Measurements from ENCODE around the gene AGO1. TPM values are rescaled to one million over a fixed set of nuclear protein-coding genes. Genes with fewer than 3 reads are reported as not detected.

Gene AGO1
- total and polyA plus RNA-seq, 2 donors (not counting 1 experiment from before 2014, with no cell fraction given) = 10.1 to 41.3 TPM

GRCh38 chr1:35834218-35834617 lies 48.8 kb upstream of the AGO1 start:
- no peaks in the 10 kb centered on the region for H3K27me3 ChIP-seq (replicated peaks in 1 of 4; ENCODE audit: control extremely low read depth in 1 of 4, control insufficient read depth in 3 of 4, insufficient read depth in 4 of 4, low read length in 3 of 4)
- H3K9ac ChIP-seq (ENCODE audit: low read length) = no peak overlapping the region
- H3K4me3 ChIP-seq (ENCODE audit: control extremely low read depth in 1 of 5, extremely low read depth in 1 of 5, insufficient read depth in 1 of 5, low read depth in 2 of 5, low read length in 4 of 5) = no peak overlapping the region
- no peak overlapping the region for H2AFZ ChIP-seq (ENCODE audit: insufficient read depth, low read depth, low read length, poor library complexity, severe bottlenecking)
- peaks cover 3% of the 10 kb centered on the region for H3K9me3 Mint-ChIP-seq (ENCODE audit: insufficient read depth)
- no peaks in the 10 kb centered on the region for H3K4me1 ChIP-seq (ENCODE audit: control insufficient read depth in 2 of 2, insufficient read depth in 2 of 2, low read length in 2 of 2)
- no peaks in the 10 kb centered on the region for H3K4me1 Mint-ChIP-seq
- H3K79me2 ChIP-seq (ENCODE audit: control insufficient read depth, insufficient read depth, low read length) = no peaks in the 10 kb centered on the region
- no peak overlapping the region for H3K4me2 ChIP-seq (replicated peaks; ENCODE audit: low read depth, low read length, poor library complexity, severe bottlenecking)
- ChIA-PET CTCF (no interaction called here), POLR2A (no interaction called here)
- H3K27me3 Mint-ChIP-seq = no peaks in the 10 kb centered on the region
- DNase-seq (no peak), ATAC-seq (ENCODE audit: low read depth) (no peak)
- intact Hi-C loops (cut with micrococcal nuclease) = no loop called here
- no peak overlapping the region for H3K27ac Mint-ChIP-seq
- no peaks in the 10 kb centered on the region for H4K20me1 ChIP-seq (ENCODE audit: control insufficient read depth, insufficient read depth, low read length, poor library complexity, severe bottlenecking)
- 100% methylated on average over 1 of the region's 2 CpGs for whole genome bisulfite sequencing (ENCODE audit: insufficient coverage)
- no peak overlapping the region for H3K4me3 Mint-ChIP-seq
- H3K27ac ChIP-seq (ENCODE audit: low read length in 2 of 2) = no peak overlapping the region
- TF ChIP-seq EZH2 (IDR thresholded peaks at IDR 0.05; ENCODE audit: borderline replicate concordance, insufficient read depth, low read depth, low read length, poor library complexity, severe bottlenecking) = no peak
- TF ChIP-seq CTCF (IDR thresholded peaks at IDR 0.05) = no peak
- peaks cover 2 to 32% of the 10 kb centered on the region in 2 experiments for H3K36me3 ChIP-seq (replicated peaks in 1 of 2; ENCODE audit: control extremely low read depth in 1 of 2, control insufficient read depth in 1 of 2, extremely low read depth in 1 of 2, insufficient read depth in 2 of 2, low read length in 1 of 2)
- H3K9me3 ChIP-seq (ENCODE audit: control extremely low read depth in 1 of 3, control insufficient read depth in 2 of 3, insufficient read depth in 1 of 3, low read length in 2 of 3) = no peaks in the 10 kb centered on the region

- H3K9me3 Mint-ChIP-seq (ENCODE audit: insufficient read depth) = peaks cover 3% of the 10 kb centered on the region
- ChIA-PET CTCF (no interaction called here), POLR2A (no interaction called here)
- Histone ChIP-seq H4K20me1 (ENCODE audit: control insufficient read depth, insufficient read depth, low read length, poor library complexity, severe bottlenecking) (no peaks in the 10 kb centered on the region), H3K79me2 (ENCODE audit: control insufficient read depth, insufficient read depth, low read length) (no peaks in the 10 kb centered on the region), H3K4me2 (replicated peaks; ENCODE audit: low read depth, low read length, poor library complexity, severe bottlenecking) (no peak overlapping the region), H3K4me1 (ENCODE audit: control insufficient read depth in 2 of 2, insufficient read depth in 2 of 2, low read length in 2 of 2) (no peaks in the 10 kb centered on the region), H3K9ac (ENCODE audit: low read length) (no peak overlapping the region), H3K36me3 (replicated peaks in 1 of 2; ENCODE audit: control extremely low read depth in 1 of 2, control insufficient read depth in 1 of 2, extremely low read depth in 1 of 2, insufficient read depth in 2 of 2, low read length in 1 of 2) (peaks cover 3 to 35% of the 10 kb centered on the region in 2 experiments), H3K4me3 (ENCODE audit: control extremely low read depth in 1 of 5, extremely low read depth in 1 of 5, insufficient read depth in 1 of 5, low read depth in 2 of 5, low read length in 4 of 5) (no peak overlapping the region), H2AFZ (ENCODE audit: insufficient read depth, low read depth, low read length, poor library complexity, severe bottlenecking) (no peak overlapping the region), H3K27me3 (replicated peaks in 1 of 4; ENCODE audit: control extremely low read depth in 1 of 4, control insufficient read depth in 3 of 4, insufficient read depth in 4 of 4, low read length in 3 of 4) (no peaks in the 10 kb centered on the region), H3K9me3 (ENCODE audit: control extremely low read depth in 1 of 3, control insufficient read depth in 2 of 3, insufficient read depth in 1 of 3, low read length in 2 of 3) (no peaks in the 10 kb centered on the region), H3K27ac (ENCODE audit: low read length in 2 of 2) (no peak overlapping the region)
- no peak for TF ChIP-seq CTCF (IDR thresholded peaks at IDR 0.05)
- no peak for TF ChIP-seq EZH2 (IDR thresholded peaks at IDR 0.05; ENCODE audit: borderline replicate concordance, insufficient read depth, low read depth, low read length, poor library complexity, severe bottlenecking)
- no peaks in the 10 kb centered on the region for H3K4me1 Mint-ChIP-seq
- no peak overlapping the region for H3K27ac Mint-ChIP-seq
- no peak for DNase-seq
- no peak overlapping the region for H3K4me3 Mint-ChIP-seq
- no peaks in the 10 kb centered on the region for H3K27me3 Mint-ChIP-seq
- no peak for ATAC-seq (ENCODE audit: low read depth)
- intact Hi-C loops (cut with micrococcal nuclease) = no loop called here
- 86% methylated on average over 2 of the region's 2 CpGs for WGBS (ENCODE audit: insufficient coverage)
Observed at GRCh38 chr1:35835398-35835797, 47.6 kb upstream of the AGO1 start.
